Ovary (tissue), 3 donors: ENCODE results near the gene TMEM184C.

Experiments used
- EP300 ChIP-seq: sonication (generic); formaldehyde crosslinking; IDR thresholded peaks from one replicate; pipeline ENCODE4 v1.6.1; 2017; ENCODE audit warnings: antibody characterized with exemption
- POLR2A ChIP-seq: fragments of 450-650 bp; IDR thresholded peaks from one replicate; pipeline ENCODE4 v1.6.1; 2017; ENCODE audit warnings: antibody characterized with exemption, mild to moderate bottlenecking, moderate library complexity
- TF ChIP-seq, protein P1 (sequence below), 3 donors: fragments of 450-650 bp in 2 of 3; fragments of 200-600 bp in 1 of 3; IDR thresholded peaks; one replicate each; pipeline versions ENCODE4 v1.5.1 to v1.8.0; 2016 to 2022; ENCODE audit warnings: antibody characterized with exemption in 3 of 3, mild to moderate bottlenecking in 1 of 3
- donor health status: DM: no; HTN: no; CAD: no.

DNA sequence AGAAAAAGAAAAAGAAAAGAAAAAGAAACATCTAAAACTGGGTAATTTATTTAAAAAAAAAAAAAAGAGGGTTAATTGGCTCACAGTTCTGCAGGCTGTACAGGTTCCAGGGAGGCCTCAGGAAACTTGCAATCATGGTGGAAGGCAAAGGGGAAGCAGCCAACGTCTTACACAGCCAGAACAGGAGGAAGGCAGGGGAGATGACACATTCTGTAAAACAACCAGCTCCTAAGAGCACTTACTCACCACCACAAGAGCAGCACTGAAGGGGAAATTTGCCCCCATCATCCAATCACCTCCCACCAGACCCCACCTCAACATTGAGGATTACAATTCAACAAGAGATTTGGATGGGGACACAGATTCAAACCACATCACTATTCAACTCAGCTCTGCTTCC lies 36.8 kb upstream of the TMEM184C start:
- TF ChIP-seq, protein P1, sequence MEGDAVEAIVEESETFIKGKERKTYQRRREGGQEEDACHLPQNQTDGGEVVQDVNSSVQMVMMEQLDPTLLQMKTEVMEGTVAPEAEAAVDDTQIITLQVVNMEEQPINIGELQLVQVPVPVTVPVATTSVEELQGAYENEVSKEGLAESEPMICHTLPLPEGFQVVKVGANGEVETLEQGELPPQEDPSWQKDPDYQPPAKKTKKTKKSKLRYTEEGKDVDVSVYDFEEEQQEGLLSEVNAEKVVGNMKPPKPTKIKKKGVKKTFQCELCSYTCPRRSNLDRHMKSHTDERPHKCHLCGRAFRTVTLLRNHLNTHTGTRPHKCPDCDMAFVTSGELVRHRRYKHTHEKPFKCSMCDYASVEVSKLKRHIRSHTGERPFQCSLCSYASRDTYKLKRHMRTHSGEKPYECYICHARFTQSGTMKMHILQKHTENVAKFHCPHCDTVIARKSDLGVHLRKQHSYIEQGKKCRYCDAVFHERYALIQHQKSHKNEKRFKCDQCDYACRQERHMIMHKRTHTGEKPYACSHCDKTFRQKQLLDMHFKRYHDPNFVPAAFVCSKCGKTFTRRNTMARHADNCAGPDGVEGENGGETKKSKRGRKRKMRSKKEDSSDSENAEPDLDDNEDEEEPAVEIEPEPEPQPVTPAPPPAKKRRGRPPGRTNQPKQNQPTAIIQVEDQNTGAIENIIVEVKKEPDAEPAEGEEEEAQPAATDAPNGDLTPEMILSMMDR (IDR thresholded peaks at IDR 0.05): no peak
- no peak for TF ChIP-seq EP300
- no peak for TF ChIP-seq POLR2A
